Panc1 (cell line): ENCODE measurements around the gene CATSPERE. TPM values are rescaled to one million over a fixed set of nuclear protein-coding genes. Genes with fewer than 3 reads are reported as not detected.

Experiments
- ATAC-seq: fragments of 200-7000 bp; cut with Tn5 transposase; 2 replicates; pipeline ENCODE4 v1.9.1; 2020; ENCODE audit warnings: mild to moderate bottlenecking, moderate library complexity
- BruUV-seq: library from RNA; stranded (reverse); fragments of 400-500 nt; replicated peaks from 2 replicates; lab custom pipeline; 2021; lab: Mats Ljungman, UMichigan
- CTCF ChIA-PET: fragments of 300-600 bp; sonication (Branson Sonifier 250); formaldehyde crosslinking; loops from one replicate; lab custom pipeline; 2022; ENCODE audit warnings: antibody characterized with exemption; lab: Charles Lee
- POLR2A ChIA-PET: fragments of 300-600 bp; sonication (Branson Sonifier 250); formaldehyde crosslinking; loops from one replicate; lab custom pipeline; 2022; ENCODE audit warnings: antibody characterized with exemption; lab: Charles Lee
- DNase-seq: peaks from one replicate; pipeline ENCODE4 v3.0.0-alpha.2; 2010; ENCODE audit warnings: low read depth, low spot score
- H3K27ac ChIP-seq: 2 replicates; pipeline ENCODE4 v1.5.1; 2011; ENCODE audit warnings: mild to moderate bottlenecking, low read length, inconsistent platforms
- H3K27me3 ChIP-seq: fragments of 200-500 bp; sonication (Bioruptor generic); 2 replicates; pipeline ENCODE4 v1.6.0; 2014; ENCODE audit warnings: low read length, inconsistent platforms; ENCODE audit not compliant: control insufficient read depth, insufficient read depth
- H3K36me3 ChIP-seq: fragments of 200-500 bp; sonication (Bioruptor generic); 2 replicates; pipeline ENCODE4 v1.5.1; 2014; ENCODE audit warnings: inconsistent platforms, mild to moderate bottlenecking, low read length, moderate library complexity; ENCODE audit not compliant: control insufficient read depth, insufficient read depth
- H3K4me1 ChIP-seq: 2 replicates; pipeline ENCODE4 v1.5.1; 2011; ENCODE audit warnings: inconsistent platforms, mild to moderate bottlenecking, low read length, moderate library complexity; ENCODE audit not compliant: control insufficient read depth, insufficient read depth
- H3K4me3 ChIP-seq, 2 experiments: 2 replicates each; pipeline ENCODE4 v1.5.1; 2011 to 2012; ENCODE audit warnings: low read depth in 2 of 2, low read length in 2 of 2, mild to moderate bottlenecking in 2 of 2, inconsistent platforms in 1 of 2, moderate library complexity in 1 of 2
- H3K9me3 ChIP-seq: fragments of 200-500 bp; sonication (Bioruptor generic); 2 replicates; pipeline ENCODE4 v1.5.1; 2014; ENCODE audit warnings: low read depth, mild to moderate bottlenecking, inconsistent platforms, low read length, moderate library complexity; ENCODE audit not compliant: control insufficient read depth, insufficient read depth
- POLR2AphosphoS5 ChIP-seq: IDR thresholded peaks from 2 replicates; pipeline ENCODE4 v1.6.1; 2012; ENCODE audit warnings: mild to moderate bottlenecking, low read depth, low read length, moderate library complexity
- SIN3A ChIP-seq: IDR thresholded peaks from 2 replicates; pipeline ENCODE4 v1.6.1; 2012; ENCODE audit warnings: low read depth, mild to moderate bottlenecking, low read length, moderate library complexity, borderline replicate concordance; ENCODE audit not compliant: insufficient read depth
- TCF7L2 ChIP-seq: IDR thresholded peaks from 2 replicates; pipeline ENCODE4 v1.6.1; 2011; ENCODE audit warnings: mild to moderate bottlenecking, low read depth, low read length, inconsistent platforms
- in situ Hi-C: cut with HindIII; loops from 2 replicates; pipeline ENCODE4 v1.10.0; 2016; ENCODE audit warnings: low sequenced_read_pairs, low pct_unique_long_range_greater_than_20kb
- intact Hi-C: fragments of 100-400 bp; cut with micrococcal nuclease; formaldehyde crosslinking; loops from one replicate; pipeline ENCODE4 v1.10.0; 2022; ENCODE audit not compliant: unreplicated experiment
- total RNA-seq: library from RNA; stranded (reverse); gene quantifications from one replicate; pipeline ENCODE4 v1.2.1, GENCODE V29; 2021; ENCODE audit not compliant: unreplicated experiment
- TF ChIP-seq, protein P1 (sequence below): fragments of 450-650 bp; IDR thresholded peaks from 2 replicates; pipeline ENCODE4 v1.5.1; 2017; ENCODE audit warnings: mild to moderate bottlenecking
- TF ChIP-seq, protein P2 (sequence below), 2 experiments: IDR thresholded peaks; 2 replicates each; pipeline ENCODE4 v1.6.1; 2011 to 2012; ENCODE audit warnings: low read depth in 2 of 2, control low read depth in 1 of 2, low read length in 1 of 2, mild to moderate bottlenecking in 1 of 2, moderate library complexity in 1 of 2; ENCODE audit not compliant: insufficient read depth in 1 of 2

CATSPERE gene
- total RNA-seq, 1 experiment from 2014 or later, result 0.31 TPM

- H3K36me3 ChIP-seq, result peaks cover 33% of the 10 kb centered on the region
- in situ Hi-C loops (no loop called here), intact Hi-C loops (no loop called here)
- ATAC-seq, result no peak
- DNase-seq, result no peak
- no peaks in the 10 kb centered on the region for H3K27me3 ChIP-seq
- no peaks in the 10 kb centered on the region for H3K4me1 ChIP-seq
- H3K9me3 ChIP-seq, result no peaks in the 10 kb centered on the region
- ChIA-PET POLR2A (no interaction called here), CTCF (no interaction called here)
- H3K27ac ChIP-seq, result no peak overlapping the region
- BruUV-seq, result no TSS peak
- TF ChIP-seq, protein P1, sequence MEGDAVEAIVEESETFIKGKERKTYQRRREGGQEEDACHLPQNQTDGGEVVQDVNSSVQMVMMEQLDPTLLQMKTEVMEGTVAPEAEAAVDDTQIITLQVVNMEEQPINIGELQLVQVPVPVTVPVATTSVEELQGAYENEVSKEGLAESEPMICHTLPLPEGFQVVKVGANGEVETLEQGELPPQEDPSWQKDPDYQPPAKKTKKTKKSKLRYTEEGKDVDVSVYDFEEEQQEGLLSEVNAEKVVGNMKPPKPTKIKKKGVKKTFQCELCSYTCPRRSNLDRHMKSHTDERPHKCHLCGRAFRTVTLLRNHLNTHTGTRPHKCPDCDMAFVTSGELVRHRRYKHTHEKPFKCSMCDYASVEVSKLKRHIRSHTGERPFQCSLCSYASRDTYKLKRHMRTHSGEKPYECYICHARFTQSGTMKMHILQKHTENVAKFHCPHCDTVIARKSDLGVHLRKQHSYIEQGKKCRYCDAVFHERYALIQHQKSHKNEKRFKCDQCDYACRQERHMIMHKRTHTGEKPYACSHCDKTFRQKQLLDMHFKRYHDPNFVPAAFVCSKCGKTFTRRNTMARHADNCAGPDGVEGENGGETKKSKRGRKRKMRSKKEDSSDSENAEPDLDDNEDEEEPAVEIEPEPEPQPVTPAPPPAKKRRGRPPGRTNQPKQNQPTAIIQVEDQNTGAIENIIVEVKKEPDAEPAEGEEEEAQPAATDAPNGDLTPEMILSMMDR, result no peak
- TF ChIP-seq, protein P2, sequence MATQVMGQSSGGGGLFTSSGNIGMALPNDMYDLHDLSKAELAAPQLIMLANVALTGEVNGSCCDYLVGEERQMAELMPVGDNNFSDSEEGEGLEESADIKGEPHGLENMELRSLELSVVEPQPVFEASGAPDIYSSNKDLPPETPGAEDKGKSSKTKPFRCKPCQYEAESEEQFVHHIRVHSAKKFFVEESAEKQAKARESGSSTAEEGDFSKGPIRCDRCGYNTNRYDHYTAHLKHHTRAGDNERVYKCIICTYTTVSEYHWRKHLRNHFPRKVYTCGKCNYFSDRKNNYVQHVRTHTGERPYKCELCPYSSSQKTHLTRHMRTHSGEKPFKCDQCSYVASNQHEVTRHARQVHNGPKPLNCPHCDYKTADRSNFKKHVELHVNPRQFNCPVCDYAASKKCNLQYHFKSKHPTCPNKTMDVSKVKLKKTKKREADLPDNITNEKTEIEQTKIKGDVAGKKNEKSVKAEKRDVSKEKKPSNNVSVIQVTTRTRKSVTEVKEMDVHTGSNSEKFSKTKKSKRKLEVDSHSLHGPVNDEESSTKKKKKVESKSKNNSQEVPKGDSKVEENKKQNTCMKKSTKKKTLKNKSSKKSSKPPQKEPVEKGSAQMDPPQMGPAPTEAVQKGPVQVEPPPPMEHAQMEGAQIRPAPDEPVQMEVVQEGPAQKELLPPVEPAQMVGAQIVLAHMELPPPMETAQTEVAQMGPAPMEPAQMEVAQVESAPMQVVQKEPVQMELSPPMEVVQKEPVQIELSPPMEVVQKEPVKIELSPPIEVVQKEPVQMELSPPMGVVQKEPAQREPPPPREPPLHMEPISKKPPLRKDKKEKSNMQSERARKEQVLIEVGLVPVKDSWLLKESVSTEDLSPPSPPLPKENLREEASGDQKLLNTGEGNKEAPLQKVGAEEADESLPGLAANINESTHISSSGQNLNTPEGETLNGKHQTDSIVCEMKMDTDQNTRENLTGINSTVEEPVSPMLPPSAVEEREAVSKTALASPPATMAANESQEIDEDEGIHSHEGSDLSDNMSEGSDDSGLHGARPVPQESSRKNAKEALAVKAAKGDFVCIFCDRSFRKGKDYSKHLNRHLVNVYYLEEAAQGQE (IDR thresholded peaks at IDR 0.05; ENCODE audit: insufficient read depth in 1 of 2, low read depth in 2 of 2, low read length in 1 of 2), result no peak
- TF ChIP-seq SIN3A (no peak), POLR2AphosphoS5 (no peak), TCF7L2 (no peak)
- H3K4me3 ChIP-seq, result no peak overlapping the region
These were observed 47.3 kb upstream of the CATSPERE start for GRCh38 chr1:244413736-244414135.

DNA sequence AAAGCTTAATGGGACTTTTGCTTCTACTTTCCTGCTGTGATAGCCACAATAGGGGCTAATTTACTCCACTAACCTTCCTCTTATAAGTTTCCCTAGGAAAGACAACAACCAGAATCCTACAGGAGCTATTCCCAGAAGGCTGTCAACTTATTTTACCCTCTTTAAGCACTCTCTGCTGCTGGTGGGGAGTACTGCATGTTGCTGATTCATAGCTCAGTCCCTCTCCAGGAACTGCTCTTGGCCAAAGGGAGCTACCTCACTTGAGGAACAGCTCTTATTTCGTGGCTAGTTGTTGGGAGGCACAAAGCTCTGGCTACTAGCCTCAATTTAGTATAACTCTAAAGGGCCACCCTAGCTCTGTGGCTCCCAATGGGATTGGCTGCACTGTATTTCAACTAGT is 46.5 kb upstream of the CATSPERE start:
- Histone ChIP-seq H3K27me3 (no peaks in the 10 kb centered on the region), H3K4me1 (no peaks in the 10 kb centered on the region), H3K27ac (no peak overlapping the region), H3K36me3 (peaks cover 35% of the 10 kb centered on the region), H3K4me3 (no peak overlapping the region), H3K9me3 (no peaks in the 10 kb centered on the region)
- DNase-seq (no peak), ATAC-seq (no peak)
- BruUV-seq, result no TSS peak
- ChIA-PET POLR2A (no interaction called here), CTCF (interaction anchor here (0.6 kb wide), 1 partner anchor 116 kb away, joined by 3 read pairs; no protein-coding TSS in a partner anchor)
- intact Hi-C loops (no loop called here), in situ Hi-C loops (no loop called here)
- no peak for TF ChIP-seq TCF7L2
- TF ChIP-seq POLR2AphosphoS5, result no peak
- TF ChIP-seq, protein P2 (IDR thresholded peaks at IDR 0.05; ENCODE audit: insufficient read depth in 1 of 2, low read depth in 2 of 2, low read length in 1 of 2), result no peak
- TF ChIP-seq, protein P1, result no peak
- TF ChIP-seq SIN3A, result no peak
